A673 (cell line): ENCODE measurements around the gene SPRR1A. TPM values are rescaled to one million over a fixed set of nuclear protein-coding genes. Genes with fewer than 3 reads are reported as not detected.
"Not testable (repeated sequence)": the region's sequence is repeated elsewhere in the genome, so short reads cannot be mapped to it uniquely, and the experiment has no call there.

Source experiments
- BruUV-seq: library from RNA; stranded (reverse); fragments of 400-500 nt; replicated peaks from 2 replicates; lab custom pipeline; 2021; lab: Mats Ljungman, UMichigan
- CTCF ChIA-PET: fragments of 300-600 bp; sonication (Branson Sonifier 250); formaldehyde crosslinking; loops from one replicate; lab custom pipeline; 2022; ENCODE audit warnings: antibody characterized with exemption; lab: Charles Lee
- POLR2A ChIA-PET: fragments of 300-600 bp; sonication (Branson Sonifier 250); formaldehyde crosslinking; loops from one replicate; lab custom pipeline; 2022; ENCODE audit warnings: antibody characterized with exemption; ENCODE audit not compliant: low non-redundant PET; lab: Charles Lee
- DNase-seq: peaks from one replicate; pipeline ENCODE4 v3.0.0-alpha.2; 2015; ENCODE audit warnings: low spot score
- H3K27ac ChIP-seq: fragments of 200-600 bp; sonication (generic); 2 replicates; pipeline ENCODE4 v1.5.1; 2016; ENCODE audit warnings: mixed run types, low read depth, mild to moderate bottlenecking, mixed read lengths, antibody characterized with exemption, low read length; ENCODE audit not compliant: poor library complexity, severe bottlenecking
- H3K27me3 ChIP-seq: fragments of 200-600 bp; sonication (generic); replicated peaks from 2 replicates; pipeline ENCODE4 v1.6.1; 2017; ENCODE audit warnings: mixed run types, low read depth, mild to moderate bottlenecking, mixed read lengths, antibody characterized with exemption, low read length; ENCODE audit not compliant: insufficient read depth, poor library complexity
- H3K36me3 ChIP-seq: fragments of 200-600 bp; sonication (generic); 2 replicates; pipeline ENCODE4 v1.6.1; 2016; ENCODE audit warnings: mixed run types, mild to moderate bottlenecking, mixed read lengths, antibody characterized with exemption, low read length; ENCODE audit not compliant: insufficient read depth, poor library complexity, severe bottlenecking
- H3K4me1 ChIP-seq: fragments of 200-600 bp; sonication (generic); 2 replicates; pipeline ENCODE4 v1.6.1; 2017; ENCODE audit warnings: mixed run types, mild to moderate bottlenecking, mixed read lengths, antibody characterized with exemption, low read length; ENCODE audit not compliant: insufficient read depth, poor library complexity, severe bottlenecking
- H3K4me3 ChIP-seq: fragments of 200-600 bp; sonication (generic); 2 replicates; pipeline ENCODE4 v1.5.1; 2016; ENCODE audit warnings: low read depth, mixed run types, mild to moderate bottlenecking, mixed read lengths, low read length; ENCODE audit not compliant: poor library complexity, severe bottlenecking
- H3K9me3 ChIP-seq: fragments of 200-600 bp; sonication (generic); 2 replicates; pipeline ENCODE4 v1.6.1; 2016; ENCODE audit warnings: mixed run types, low read depth, mild to moderate bottlenecking, mixed read lengths, antibody characterized with exemption, low read length; ENCODE audit not compliant: poor library complexity, severe bottlenecking
- EZH2 ChIP-seq: fragments of 200-600 bp; sonication (generic); IDR thresholded peaks from 2 replicates; pipeline ENCODE4 v1.6.1; 2017; ENCODE audit warnings: borderline replicate concordance, low read depth, mild to moderate bottlenecking, mixed read lengths, antibody characterized with exemption, low read length; ENCODE audit not compliant: poor library complexity, severe bottlenecking
- intact Hi-C: fragments of 100-400 bp; cut with micrococcal nuclease; formaldehyde crosslinking; loops from one replicate; pipeline ENCODE4 v1.10.0; 2022; ENCODE audit not compliant: unreplicated experiment
- total RNA-seq: library from RNA; stranded (reverse); gene quantifications from 2 replicates; pipeline ENCODE4 v1.2.3, GENCODE V29; 2021
- TF ChIP-seq, protein P1 (sequence below): fragments of 300-800, 200-600 bp; sonication (generic); conservative IDR thresholded peaks from 2 replicates; pipeline ENCODE4 v1.5.1; 2017; ENCODE audit warnings: low read depth, mild to moderate bottlenecking, antibody characterized with exemption, low read length, moderate library complexity, mixed read lengths

SPRR1A gene
- total RNA-seq, 1 experiment from 2014 or later = not detected

DNA sequence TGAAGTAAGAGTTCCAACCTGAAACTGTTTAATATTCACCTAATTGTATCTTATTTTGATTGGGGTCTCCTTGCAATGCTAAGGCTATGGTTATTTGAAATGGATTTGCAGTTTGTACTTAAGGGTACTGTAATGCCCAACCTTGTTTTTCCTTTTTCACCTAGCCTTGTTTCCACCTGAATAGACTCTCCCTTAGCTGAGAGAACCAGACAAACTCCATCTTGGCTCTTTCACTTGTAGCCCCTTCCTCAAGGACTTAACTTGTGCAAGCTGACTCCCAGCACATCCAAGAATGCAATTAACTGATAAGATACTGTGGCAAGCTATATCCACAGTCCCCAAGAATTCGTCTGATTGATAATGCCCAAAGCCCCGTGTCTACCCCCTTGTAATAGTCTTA lies 37.9 kb downstream of the SPRR1A start:
- POLR2A ChIA-PET, H3K27ac ChIP-seq, H3K36me3 ChIP-seq, DNase-seq, CTCF ChIA-PET, H3K4me1 ChIP-seq, intact Hi-C loops, H3K27me3 ChIP-seq, H3K4me3 ChIP-seq, BruUV-seq, H3K9me3 ChIP-seq: not testable (repeated sequence)

DNA sequence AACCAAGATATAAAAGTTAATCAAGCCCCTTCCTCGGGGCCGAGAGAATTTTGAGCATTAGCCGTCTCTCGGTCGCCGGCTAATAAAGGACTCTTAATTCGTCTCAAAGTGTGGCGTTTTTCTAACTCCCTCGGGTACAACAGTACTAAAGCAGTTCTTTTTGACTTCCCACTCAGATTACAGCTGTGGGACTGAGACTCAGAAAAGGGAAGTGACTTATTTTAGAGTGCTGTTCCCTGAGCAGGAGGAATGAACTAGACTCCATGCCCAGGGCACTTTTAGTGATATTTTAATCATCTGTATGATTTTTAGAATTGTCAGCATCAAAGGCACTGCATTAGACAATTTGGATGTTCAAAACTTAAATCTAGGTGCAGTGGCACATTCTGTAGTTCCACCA lies 38.5 kb downstream of the SPRR1A start:
- H3K4me3 ChIP-seq, intact Hi-C loops, POLR2A ChIA-PET, H3K36me3 ChIP-seq, DNase-seq, BruUV-seq, H3K27ac ChIP-seq, CTCF ChIA-PET, H3K27me3 ChIP-seq, H3K4me1 ChIP-seq, H3K9me3 ChIP-seq: not testable (repeated sequence)

DNA sequence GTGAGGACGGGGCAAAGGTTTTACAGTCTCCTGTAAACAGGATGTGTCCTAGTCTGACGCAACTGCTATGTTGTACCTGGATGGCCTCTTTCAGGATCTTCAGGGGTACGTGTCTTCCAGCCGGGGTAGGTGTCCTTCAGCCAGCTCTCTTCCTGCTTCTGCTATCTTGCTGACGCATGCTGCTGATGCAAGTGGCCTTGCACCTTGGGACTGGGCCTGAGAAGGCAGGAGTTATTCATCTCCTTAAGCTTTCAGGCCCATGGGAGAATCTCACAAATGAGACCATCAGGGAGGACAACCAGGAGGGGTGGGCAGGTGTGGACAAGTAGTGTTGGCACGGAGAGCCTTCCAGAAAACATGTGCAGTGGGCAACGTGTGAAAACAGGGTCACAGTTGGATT lies 39.2 kb downstream of the SPRR1A start:
- intact Hi-C loops = no loop called here
- Histone ChIP-seq H3K27me3 (peaks cover 5% of the 10 kb centered on the region), H3K27ac (no peak overlapping the region), H3K9me3 (no peaks in the 10 kb centered on the region), H3K36me3 (no peaks in the 10 kb centered on the region), H3K4me1 (no peaks in the 10 kb centered on the region), H3K4me3 (no peak overlapping the region)
- ChIA-PET POLR2A (no interaction called here), CTCF (no interaction called here)
- TF ChIP-seq, protein P1, sequence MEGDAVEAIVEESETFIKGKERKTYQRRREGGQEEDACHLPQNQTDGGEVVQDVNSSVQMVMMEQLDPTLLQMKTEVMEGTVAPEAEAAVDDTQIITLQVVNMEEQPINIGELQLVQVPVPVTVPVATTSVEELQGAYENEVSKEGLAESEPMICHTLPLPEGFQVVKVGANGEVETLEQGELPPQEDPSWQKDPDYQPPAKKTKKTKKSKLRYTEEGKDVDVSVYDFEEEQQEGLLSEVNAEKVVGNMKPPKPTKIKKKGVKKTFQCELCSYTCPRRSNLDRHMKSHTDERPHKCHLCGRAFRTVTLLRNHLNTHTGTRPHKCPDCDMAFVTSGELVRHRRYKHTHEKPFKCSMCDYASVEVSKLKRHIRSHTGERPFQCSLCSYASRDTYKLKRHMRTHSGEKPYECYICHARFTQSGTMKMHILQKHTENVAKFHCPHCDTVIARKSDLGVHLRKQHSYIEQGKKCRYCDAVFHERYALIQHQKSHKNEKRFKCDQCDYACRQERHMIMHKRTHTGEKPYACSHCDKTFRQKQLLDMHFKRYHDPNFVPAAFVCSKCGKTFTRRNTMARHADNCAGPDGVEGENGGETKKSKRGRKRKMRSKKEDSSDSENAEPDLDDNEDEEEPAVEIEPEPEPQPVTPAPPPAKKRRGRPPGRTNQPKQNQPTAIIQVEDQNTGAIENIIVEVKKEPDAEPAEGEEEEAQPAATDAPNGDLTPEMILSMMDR = no peak
- TF ChIP-seq EZH2 = no peak
- no TSS peak for BruUV-seq
- no peak for DNase-seq

DNA sequence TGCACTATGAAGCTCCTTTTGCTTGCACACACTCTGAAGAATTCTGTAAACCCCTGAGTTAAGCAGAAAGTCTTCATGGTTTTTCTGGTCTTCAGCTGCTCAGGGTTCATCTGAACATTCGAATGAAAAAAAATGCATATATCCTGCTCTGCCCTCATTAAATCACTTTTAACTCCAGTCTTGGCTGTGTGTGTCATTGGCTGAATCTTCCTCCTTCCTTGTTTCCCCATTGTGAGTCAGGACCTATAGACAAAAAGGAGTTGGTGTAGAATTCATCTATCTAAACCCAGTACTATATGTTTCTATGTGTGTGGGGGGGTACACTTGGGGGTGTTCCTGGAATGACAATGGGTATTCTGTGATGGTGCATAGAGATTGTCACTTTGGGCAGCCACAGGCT lies 40.5 kb downstream of the SPRR1A start:
- no peak overlapping the region for H3K4me3 ChIP-seq
- no TSS peak for BruUV-seq
- intact Hi-C loops = no loop called here
- H3K4me1 ChIP-seq = no peaks in the 10 kb centered on the region
- TF ChIP-seq, protein P1 = no peak
- no peak for TF ChIP-seq EZH2
- ChIA-PET POLR2A (no interaction called here), CTCF (no interaction called here)
- DNase-seq = no peak
- H3K36me3 ChIP-seq = no peaks in the 10 kb centered on the region
- no peaks in the 10 kb centered on the region for H3K9me3 ChIP-seq
- H3K27ac ChIP-seq = no peak overlapping the region
- H3K27me3 ChIP-seq = peaks cover 5% of the 10 kb centered on the region
